SK-N-SH treated with all-trans-retinoic acid at 6 μM for 48 hours (cell line): ENCODE results near the gene ACMSD.
"Not testable (repeated sequence)": the region's sequence is repeated elsewhere in the genome, so short reads cannot be mapped to it uniquely, and the experiment has no call there.

Experiments used
- ATAC-seq: fragments of 200-7000 bp; cut with Tn5 transposase; 3 replicates; pipeline ENCODE4 v1.9.1; 2020; ENCODE audit warnings: mild to moderate bottlenecking, moderate library complexity
- ARNTL ChIP-seq: fragments of 450-650 bp; formaldehyde crosslinking; IDR thresholded peaks from 2 replicates; pipeline ENCODE4 v1.5.0; 2020; ENCODE audit warnings: low read depth, mild to moderate bottlenecking, moderate library complexity, borderline replicate concordance
- BACH2 ChIP-seq: fragments of 250-450 bp; sonication (Bioruptor Pico); IDR thresholded peaks from 2 replicates; pipeline ENCODE4 v1.9.0; 2021; ENCODE audit warnings: mild to moderate bottlenecking, borderline replicate concordance
- CREB5 ChIP-seq: fragments of 250-450 bp; sonication (Bioruptor Pico); IDR thresholded peaks from 2 replicates; pipeline ENCODE4 v1.5.1; 2020; ENCODE audit warnings: low read depth, mild to moderate bottlenecking, moderate library complexity
- CSDC2 ChIP-seq: fragments of 250-450 bp; sonication (Bioruptor Pico); IDR thresholded peaks from 2 replicates; pipeline ENCODE4 v1.5.0; 2020; ENCODE audit warnings: mild to moderate bottlenecking, moderate library complexity
- CSRNP3 ChIP-seq: fragments of 250-450 bp; sonication (Bioruptor Pico); IDR thresholded peaks from 2 replicates; pipeline ENCODE4 v1.5.1; 2021; ENCODE audit warnings: mild to moderate bottlenecking, moderate library complexity
- ESRRG ChIP-seq: fragments of 250-450 bp; sonication (Bioruptor Pico); IDR thresholded peaks from 2 replicates; pipeline ENCODE4 v1.6.1; 2021; ENCODE audit warnings: mild to moderate bottlenecking
- GLIS3 ChIP-seq: fragments of 250-450 bp; sonication (Bioruptor Pico); IDR thresholded peaks from 2 replicates; pipeline ENCODE4 v1.5.0; 2020; ENCODE audit warnings: mild to moderate bottlenecking, moderate library complexity
- ISL1 ChIP-seq: fragments of 250-450 bp; sonication (Bioruptor Pico); IDR thresholded peaks from 2 replicates; pipeline ENCODE4 v2.1.2; 2022; ENCODE audit warnings: mild to moderate bottlenecking, moderate library complexity
- OSR1 ChIP-seq: fragments of 250-450 bp; sonication (Bioruptor Pico); IDR thresholded peaks from 2 replicates; pipeline ENCODE4 v1.8.0; 2022; ENCODE audit warnings: moderate library complexity, mild to moderate bottlenecking, inconsistent platforms
- PATZ1 ChIP-seq: fragments of 250-450 bp; sonication (Bioruptor Pico); IDR thresholded peaks from 2 replicates; pipeline ENCODE4 v1.8.0; 2020; ENCODE audit warnings: mild to moderate bottlenecking, moderate library complexity, borderline replicate concordance
- POU6F1 ChIP-seq: fragments of 250-450 bp; sonication (Bioruptor Pico); IDR thresholded peaks from 2 replicates; pipeline ENCODE4 v1.8.0; 2021; ENCODE audit warnings: low read depth, mild to moderate bottlenecking, moderate library complexity, borderline replicate concordance
- PPARA ChIP-seq: fragments of 250-450 bp; sonication (Bioruptor Pico); IDR thresholded peaks from 2 replicates; pipeline ENCODE4 v1.5.0; 2020; ENCODE audit warnings: mild to moderate bottlenecking, borderline replicate concordance
- RARB ChIP-seq: fragments of 250-450 bp; sonication (Bioruptor Pico); IDR thresholded peaks from 2 replicates; pipeline ENCODE4 v1.8.0; 2021; ENCODE audit warnings: mild to moderate bottlenecking, moderate library complexity
- SNAI2 ChIP-seq: fragments of 250-450 bp; sonication (Bioruptor Pico); IDR thresholded peaks from 2 replicates; pipeline ENCODE4 v1.5.0; 2020; ENCODE audit warnings: mild to moderate bottlenecking, moderate library complexity
- TCF4 ChIP-seq: fragments of 250-450 bp; sonication (Bioruptor Pico); IDR thresholded peaks from 2 replicates; pipeline ENCODE4 v1.8.0; 2021; ENCODE audit warnings: mild to moderate bottlenecking, moderate library complexity, borderline replicate concordance
- TOX ChIP-seq: fragments of 250-450 bp; sonication (Bioruptor Pico); IDR thresholded peaks from 2 replicates; pipeline ENCODE4 v1.8.0; 2021; ENCODE audit warnings: mild to moderate bottlenecking, moderate library complexity, borderline replicate concordance
- TSHZ2 ChIP-seq: fragments of 250-450 bp; sonication (Bioruptor Pico); IDR thresholded peaks from 2 replicates; pipeline ENCODE4 v1.5.0; 2020; ENCODE audit warnings: mild to moderate bottlenecking, moderate library complexity
- ZC3H10 ChIP-seq: fragments of 250-450 bp; sonication (Bioruptor Pico); IDR thresholded peaks from 2 replicates; pipeline ENCODE4 v1.5.1; 2021; ENCODE audit warnings: mild to moderate bottlenecking, moderate library complexity
- ZFP3 ChIP-seq: fragments of 250-450 bp; sonication (Bioruptor Pico); IDR thresholded peaks from 2 replicates; pipeline ENCODE4 v1.5.0; 2020; ENCODE audit warnings: mild to moderate bottlenecking, moderate library complexity
- ZNF565 ChIP-seq: fragments of 450-650 bp; formaldehyde crosslinking; conservative IDR thresholded peaks from 2 replicates; pipeline ENCODE4 v1.5.0; 2020; ENCODE audit warnings: low read depth, mild to moderate bottlenecking, moderate library complexity
- ZNF70 ChIP-seq: fragments of 450-650 bp; formaldehyde crosslinking; IDR thresholded peaks from 2 replicates; pipeline ENCODE4 v1.5.0; 2020; ENCODE audit warnings: mild to moderate bottlenecking, moderate library complexity
- ZNF8 ChIP-seq: fragments of 450-650 bp; formaldehyde crosslinking; IDR thresholded peaks from 2 replicates; pipeline ENCODE4 v1.5.0; 2020; ENCODE audit warnings: mild to moderate bottlenecking, moderate library complexity

Gene ACMSD

GRCh38 chr2:134823431-134823830, 15.0 kb upstream of the ACMSD start (continued):
- no peak for TF ChIP-seq CREB5 (CRISPR knock-in tag)
- TF ChIP-seq CSRNP3 (CRISPR knock-in tag): no peak
- no peak for TF ChIP-seq OSR1 (CRISPR knock-in tag)

GRCh38 chr2:134823832-134824231, 14.6 kb upstream of the ACMSD start:
- ATAC-seq: no peak
- TF ChIP-seq ZNF8 (no peak), CSRNP3 (CRISPR knock-in tag) (no peak), TOX (CRISPR knock-in tag) (no peak), ZC3H10 (no peak), ZFP3 (CRISPR knock-in tag) (no peak), PPARA (CRISPR knock-in tag) (no peak), TSHZ2 (CRISPR knock-in tag) (no peak), GLIS3 (CRISPR knock-in tag) (no peak), OSR1 (CRISPR knock-in tag) (no peak), CREB5 (CRISPR knock-in tag) (no peak), RARB (CRISPR knock-in tag) (no peak), ZNF70 (CRISPR knock-in tag) (no peak), ARNTL (CRISPR knock-in tag) (no peak), TCF4 (no peak), ISL1 (no peak), ESRRG (CRISPR knock-in tag) (no peak), CSDC2 (no peak), ZNF565 (CRISPR knock-in tag) (no peak), BACH2 (CRISPR knock-in tag) (no peak)
- TF ChIP-seq, all 23 proteins: peak for 0

GRCh38 chr2:134825716-134826115, 12.7 kb upstream of the ACMSD start:
- not testable (repeated sequence) for ATAC-seq

GRCh38 chr2:134835471-134835870, 2.9 kb upstream of the ACMSD start:
- TF ChIP-seq PATZ1 (no peak), SNAI2 (CRISPR knock-in tag) (no peak), GLIS3 (CRISPR knock-in tag) (no peak), POU6F1 (CRISPR knock-in tag) (no peak), ZFP3 (CRISPR knock-in tag) (no peak), ESRRG (CRISPR knock-in tag) (no peak), ZNF565 (CRISPR knock-in tag) (no peak), CSRNP3 (CRISPR knock-in tag) (no peak), ZNF70 (CRISPR knock-in tag) (no peak)
- ATAC-seq: no peak
